ENCODE results near the gene CDKN2AIP. TPM values are rescaled to one million over a fixed set of nuclear protein-coding genes. Genes with fewer than 3 reads are reported as not detected.
"Not testable (repeated sequence)": the region's sequence is repeated elsewhere in the genome, so short reads cannot be mapped to it uniquely, and the experiment has no call there.

CDKN2AIP gene
- total RNA-seq, 1 donor from 2014 or later = 13.1 TPM

GRCh38 chr4:183448436-183448835, 4.0 kb downstream of the CDKN2AIP start:
- DNase-seq (ENCODE audit: low read depth in 2 of 2) = no peak

- DNase-seq (ENCODE audit: low read depth in 2 of 2) = no peak
Observed at GRCh38 chr4:183449193-183449882, 4.9 kb downstream of the CDKN2AIP start.

- DNase-seq (ENCODE audit: low read depth in 2 of 2) = no peak
Observed at GRCh38 chr4:183450108-183450507, 5.7 kb downstream of the CDKN2AIP start.

- DNase-seq (ENCODE audit: low read depth in 2 of 2) = no peak
Observed at GRCh38 chr4:183455431-183456195, 11.2 kb downstream of the CDKN2AIP start.

- no peak for DNase-seq (ENCODE audit: low read depth in 2 of 2)
Observed at GRCh38 chr4:183458005-183458404, 13.6 kb downstream of the CDKN2AIP start.

- not testable (repeated sequence) for DNase-seq (ENCODE audit: low read depth in 2 of 2)
Observed at GRCh38 chr4:183463903-183464619, 19.6 kb downstream of the CDKN2AIP start.

- DNase-seq (ENCODE audit: low read depth in 2 of 2) = not testable (repeated sequence)
Observed at GRCh38 chr4:183465879-183466278, 21.4 kb downstream of the CDKN2AIP start.

- no peak for DNase-seq (ENCODE audit: low read depth in 2 of 2)
Observed at GRCh38 chr4:183467246-183467645, 22.8 kb downstream of the CDKN2AIP start.

GRCh38 chr4:183468210-183469095, 24.0 kb downstream of the CDKN2AIP start:
- DNase-seq (ENCODE audit: low read depth in 2 of 2) = no peak

GRCh38 chr4:183469285-183469684, 24.8 kb downstream of the CDKN2AIP start:
- no peak for DNase-seq (ENCODE audit: low read depth in 2 of 2)

GRCh38 chr4:183469936-183470335, 25.5 kb downstream of the CDKN2AIP start:
- peak in 1 of 2 donors; percentile 22 for DNase-seq (ENCODE audit: low read depth in 2 of 2)

- DNase-seq (ENCODE audit: low read depth in 2 of 2) = no peak
Observed at GRCh38 chr4:183470821-183471220, 26.4 kb downstream of the CDKN2AIP start.

GRCh38 chr4:183471946-183472708, 27.7 kb downstream of the CDKN2AIP start:
- peak; percentile 41 to 73 for DNase-seq (ENCODE audit: low read depth in 2 of 2)

GRCh38 chr4:183478123-183478522, 33.7 kb downstream of the CDKN2AIP start:
- DNase-seq (ENCODE audit: low read depth in 2 of 2) = no peak

- DNase-seq (ENCODE audit: low read depth in 2 of 2) = no peak
Observed at GRCh38 chr4:183478926-183479325, 34.5 kb downstream of the CDKN2AIP start.

- not testable (repeated sequence) for DNase-seq (ENCODE audit: low read depth in 2 of 2)
Observed at GRCh38 chr4:183482515-183483095, 38.2 kb downstream of the CDKN2AIP start.

- no peak for DNase-seq (ENCODE audit: low read depth in 2 of 2)
Observed at GRCh38 chr4:183483997-183484396, 39.6 kb downstream of the CDKN2AIP start.

GRCh38 chr4:183485411-183486160, 41.1 kb downstream of the CDKN2AIP start:
- DNase-seq (ENCODE audit: low read depth in 2 of 2) = no peak

GRCh38 chr4:183492791-183493222, 48.4 kb downstream of the CDKN2AIP start:
- no peak for DNase-seq (ENCODE audit: low read depth in 2 of 2)

Data from dermis microvascular lymphatic vessel endothelial cell (primary cell).